Measurements from ENCODE around the gene METTL16.

METTL16 gene

DNA sequence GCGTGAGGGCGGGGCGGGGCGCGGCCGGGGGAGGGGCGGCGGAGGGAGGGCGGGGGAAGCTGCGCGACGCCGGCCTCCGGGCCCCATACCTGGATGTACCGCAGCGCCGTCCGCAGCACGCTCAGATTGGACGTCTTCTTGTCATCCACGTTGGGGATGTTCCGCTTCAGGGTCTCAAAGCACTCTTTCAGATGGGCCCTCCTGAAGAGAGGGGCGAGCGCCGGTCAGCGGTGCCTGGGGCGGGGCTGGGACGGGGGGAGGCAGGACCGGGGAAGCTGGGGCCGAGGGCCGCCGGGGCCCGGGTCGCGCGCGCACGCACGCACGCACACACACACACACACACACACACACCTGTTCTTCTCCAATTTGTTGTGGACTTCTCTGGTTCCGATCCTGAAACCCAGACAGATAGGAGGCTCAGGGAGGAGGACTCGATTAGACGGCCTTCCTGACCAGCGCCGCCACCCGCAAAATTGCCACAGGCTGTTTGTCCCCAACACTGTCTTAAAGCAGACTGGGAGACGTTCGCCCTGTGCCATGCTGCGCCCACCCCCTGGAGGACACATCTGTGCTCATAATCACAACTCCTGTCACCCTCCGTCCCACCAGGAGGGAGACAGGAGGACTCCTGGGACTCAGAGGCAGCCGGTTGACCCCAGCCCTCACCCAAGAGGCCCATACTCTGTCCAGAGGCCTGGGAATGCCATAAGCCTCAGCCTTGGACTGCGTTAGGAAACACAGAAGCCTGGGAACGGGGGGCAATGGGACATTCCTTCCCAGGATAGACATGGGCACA lies 117.5 kb downstream of the METTL16 start:
- no peak for DNase-seq

DNA sequence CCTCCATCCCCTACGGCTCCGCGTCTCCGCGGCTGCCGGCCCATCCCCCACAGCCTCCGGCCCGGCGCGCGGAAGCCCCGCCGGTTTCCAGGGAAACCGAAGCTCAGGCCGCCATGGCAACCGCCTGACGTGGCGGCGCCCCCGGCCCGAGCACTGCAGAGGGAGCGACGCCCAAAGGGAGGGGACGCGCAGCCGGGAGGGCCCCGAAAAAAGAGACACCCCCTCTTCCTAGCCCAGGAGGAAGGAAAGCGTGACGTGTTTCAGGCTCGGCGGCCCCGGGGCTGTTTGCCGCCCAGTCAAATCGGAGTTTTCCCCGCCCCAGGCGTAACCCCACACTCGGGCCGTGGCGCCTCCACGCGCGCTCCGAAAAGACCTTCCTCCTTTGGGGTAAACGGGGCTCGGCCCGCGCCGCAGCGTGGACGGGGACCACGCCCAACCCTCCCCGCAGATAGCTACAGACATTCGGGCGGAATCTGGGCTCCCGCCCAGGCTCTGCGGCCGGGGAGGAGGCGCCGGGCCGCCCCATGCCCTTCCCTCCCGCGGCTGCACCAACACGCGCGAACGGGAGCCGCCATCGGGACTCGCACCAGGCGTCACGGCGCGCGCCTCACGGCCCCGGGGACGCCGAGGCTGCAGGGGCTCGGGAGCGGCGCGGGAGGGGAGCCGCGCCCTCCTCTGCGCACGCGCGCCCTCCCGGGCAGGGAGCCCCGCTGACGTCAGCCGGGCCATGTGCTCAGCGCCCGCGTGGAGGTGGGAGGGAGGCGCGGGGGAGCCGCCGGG lies 118.3 kb downstream of the METTL16 start:
- DNase-seq: peak; percentile 87

DNA sequence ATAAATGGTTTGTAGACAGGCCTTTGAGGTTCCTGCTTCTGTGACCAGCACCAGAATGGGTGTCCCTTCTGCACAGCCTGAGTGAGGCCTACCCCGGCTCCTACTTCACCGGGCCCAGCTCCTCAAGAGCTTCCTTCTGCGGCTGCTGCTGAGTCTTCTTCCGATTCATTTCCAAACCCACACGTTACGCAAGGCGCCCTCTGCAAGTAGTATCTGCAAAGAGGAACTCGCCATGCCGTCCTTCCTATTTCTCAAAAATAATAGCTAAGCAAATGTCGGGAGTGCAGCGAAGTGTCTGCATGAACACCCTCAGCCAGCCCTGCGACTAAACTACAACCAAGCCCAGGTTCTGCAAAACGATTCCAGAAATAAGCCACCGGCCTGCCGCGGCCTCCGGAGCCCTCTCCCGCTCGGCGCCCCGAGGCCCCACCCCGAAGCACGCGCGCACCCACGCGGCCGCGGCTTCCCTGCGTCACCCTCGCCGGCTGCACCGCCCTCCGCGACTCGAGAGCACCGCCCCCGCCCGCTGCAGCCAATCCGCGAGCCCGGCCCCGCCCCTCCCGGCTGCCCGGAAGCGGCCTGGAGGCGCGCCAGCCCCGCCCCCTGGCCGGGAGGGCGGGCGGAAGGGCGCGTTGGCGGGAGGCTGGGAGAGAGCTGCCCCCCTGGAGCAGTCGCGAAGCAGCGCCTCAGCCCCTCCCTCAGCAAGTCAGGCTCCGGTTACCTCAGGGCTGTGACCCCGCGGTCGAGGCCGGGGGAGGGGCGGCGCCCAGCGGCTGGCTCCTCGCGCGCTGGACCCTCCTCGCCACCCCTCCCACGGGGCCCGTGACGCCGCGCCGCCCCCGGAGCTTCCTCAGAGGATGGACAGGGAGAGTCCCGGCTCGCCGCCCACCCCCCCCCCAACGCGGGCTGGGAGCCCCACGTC lies 119.2 kb downstream of the METTL16 start:
- peak; percentile 89 for DNase-seq

DNA sequence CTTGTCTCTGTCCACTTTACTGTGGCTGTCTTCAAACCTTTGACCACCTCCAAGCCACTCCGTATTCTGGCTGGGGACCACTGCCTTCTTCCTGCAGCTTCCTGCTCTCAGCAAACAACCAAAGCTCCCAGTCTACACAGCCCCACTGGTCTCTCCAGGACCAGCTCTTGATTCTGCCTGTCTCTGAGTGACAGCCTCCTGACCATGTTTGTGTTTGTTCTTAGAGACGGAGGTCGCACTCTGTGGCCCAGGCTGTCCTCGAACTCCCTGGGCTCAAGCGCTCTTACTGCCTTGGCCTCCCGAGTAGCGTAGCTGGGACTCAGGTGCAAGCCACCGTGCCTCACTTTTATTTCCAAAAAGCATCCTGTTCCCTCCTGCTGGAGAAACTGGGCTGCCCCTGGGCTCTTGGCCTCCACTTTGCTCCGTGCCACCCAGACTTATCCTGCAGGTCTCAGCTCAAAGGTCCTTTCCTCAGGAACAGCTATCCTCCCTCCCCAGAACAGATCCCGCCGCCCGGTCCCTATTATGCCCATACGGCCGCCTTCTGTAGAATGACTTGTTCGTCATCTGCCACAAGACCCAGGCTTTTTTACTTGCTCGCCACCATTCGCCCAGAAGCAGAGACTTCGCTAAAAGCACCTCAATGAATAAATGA lies 120.0 kb downstream of the METTL16 start:
- peak; percentile 9 for DNase-seq

DNA sequence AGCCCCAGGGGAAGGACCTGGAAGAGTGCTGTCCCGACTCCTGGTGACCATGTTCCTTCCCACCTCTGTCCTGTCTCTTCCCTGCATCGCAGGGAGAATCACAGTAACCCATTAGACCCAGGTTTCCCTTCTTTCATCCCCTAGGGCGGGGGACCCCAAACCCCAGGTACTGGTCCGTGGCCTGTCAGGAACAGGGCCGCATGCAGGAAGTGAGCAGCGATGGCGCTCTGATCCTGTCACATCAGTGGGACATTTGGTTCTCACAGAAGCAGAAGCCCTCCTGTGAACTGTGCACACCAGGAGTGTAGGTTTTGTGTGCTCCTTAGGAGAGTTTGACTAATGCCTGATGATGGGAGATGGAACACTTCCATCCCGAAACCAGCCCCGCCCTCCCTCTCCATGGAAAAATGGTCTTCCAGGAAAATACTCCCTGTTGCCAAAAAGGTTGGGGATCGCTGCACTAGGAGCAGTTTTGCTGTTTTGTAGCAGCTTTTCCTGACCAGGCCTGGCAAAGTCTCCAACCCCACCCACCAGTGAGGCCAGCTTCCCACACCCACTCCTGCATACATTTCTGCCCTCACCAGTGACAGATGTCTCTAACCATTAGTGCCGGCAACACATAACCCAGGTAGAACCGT lies 121.4 kb downstream of the METTL16 start:
- DNase-seq: no peak

DNA sequence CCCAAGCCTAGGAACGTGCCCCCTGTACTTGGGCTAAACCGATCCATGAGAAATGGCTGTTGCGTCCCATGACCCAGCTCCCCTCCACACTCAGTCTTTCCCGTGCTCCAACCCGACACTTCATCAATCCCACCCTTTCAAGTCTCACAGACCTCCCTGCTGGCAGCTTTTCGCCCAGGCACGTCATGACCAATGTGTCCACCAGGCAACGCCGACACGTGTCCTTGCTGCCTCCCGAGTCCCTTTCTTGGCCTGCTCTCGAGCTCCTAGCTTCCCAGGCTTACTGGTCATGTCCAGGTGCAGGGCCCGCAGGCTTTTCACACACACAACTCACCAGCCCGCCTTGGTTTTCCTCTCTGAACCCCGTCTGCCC lies 123.0 kb downstream of the METTL16 start:
- DNase-seq: peak; percentile 10

DNA sequence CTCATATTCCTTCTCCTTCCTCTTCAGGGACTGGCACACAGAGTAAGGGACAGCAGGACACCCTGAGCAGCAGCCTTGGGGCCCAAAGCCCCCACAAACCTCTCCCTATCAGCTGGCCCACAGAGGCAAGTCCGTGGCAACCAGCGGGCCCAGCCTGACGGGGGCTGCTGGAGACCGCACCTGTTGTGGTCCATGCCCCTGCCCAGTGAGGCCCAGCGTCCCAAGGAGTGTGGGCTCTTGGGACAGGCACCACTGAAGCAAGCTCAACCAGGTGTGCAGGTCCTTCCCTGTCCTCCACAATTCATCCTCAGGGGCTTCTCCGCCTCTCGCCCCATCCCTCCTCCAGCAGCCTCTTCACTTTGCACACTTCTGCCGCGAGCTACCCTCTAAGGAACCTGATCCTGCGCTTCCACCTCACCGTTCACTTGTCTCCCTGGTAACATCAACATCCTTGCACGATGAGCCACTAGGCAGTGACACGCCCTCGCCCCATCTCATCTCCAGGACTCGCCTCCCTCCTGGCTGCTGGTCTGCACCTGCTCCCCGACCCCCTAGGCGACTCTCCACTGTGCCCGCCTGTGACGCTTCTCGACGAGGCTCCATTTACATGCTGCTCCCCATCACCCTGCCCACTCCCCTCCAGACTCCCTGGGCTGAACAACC lies 123.5 kb downstream of the METTL16 start:
- DNase-seq: no peak

DNA sequence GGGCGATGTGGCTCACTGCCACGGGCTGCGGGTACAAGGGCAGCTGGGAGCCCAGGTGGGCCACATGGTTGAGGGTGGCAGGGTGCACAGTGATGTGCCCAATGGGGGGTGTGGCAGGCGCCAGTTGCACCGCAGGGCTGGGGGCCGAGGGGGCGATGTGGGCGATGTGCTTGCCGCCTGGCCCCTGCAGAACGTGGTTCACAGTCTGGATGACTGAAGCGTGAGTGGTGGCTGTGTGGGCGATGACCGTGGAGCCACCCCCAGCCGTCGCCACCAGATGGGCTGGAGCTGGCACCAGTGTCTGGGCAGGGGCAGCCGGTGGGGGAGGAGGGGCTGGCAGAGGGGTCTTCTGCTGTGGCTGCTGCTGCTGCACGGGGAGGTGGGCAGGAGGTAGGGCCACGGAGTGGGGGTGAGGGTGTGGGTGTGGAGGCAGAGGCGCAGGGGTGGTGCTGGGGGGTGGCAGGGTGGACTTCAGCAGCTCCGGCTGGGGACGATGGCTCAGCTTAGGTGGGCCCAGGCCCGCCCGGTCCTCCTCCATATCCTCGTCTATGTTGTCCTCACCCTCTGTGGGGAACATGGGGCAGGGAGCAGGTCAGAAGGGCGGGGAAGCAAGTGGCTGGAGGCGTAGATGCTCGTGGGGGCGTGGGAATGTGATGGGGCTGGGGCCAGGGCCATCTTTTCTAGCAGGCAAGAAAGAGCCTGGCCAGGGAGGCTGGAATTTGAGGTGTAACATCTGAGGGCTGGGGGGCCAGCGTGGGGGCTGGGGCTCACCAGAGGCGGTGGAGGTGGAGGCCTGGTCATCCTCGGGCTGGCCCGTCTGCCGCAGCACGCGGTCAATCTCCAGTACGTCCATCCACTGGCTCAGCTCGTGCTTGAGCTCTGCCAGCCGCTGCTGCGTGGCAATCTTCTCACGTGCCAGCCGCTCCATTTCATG lies 124.3 kb downstream of the METTL16 start:
- DNase-seq: no peak

DNA sequence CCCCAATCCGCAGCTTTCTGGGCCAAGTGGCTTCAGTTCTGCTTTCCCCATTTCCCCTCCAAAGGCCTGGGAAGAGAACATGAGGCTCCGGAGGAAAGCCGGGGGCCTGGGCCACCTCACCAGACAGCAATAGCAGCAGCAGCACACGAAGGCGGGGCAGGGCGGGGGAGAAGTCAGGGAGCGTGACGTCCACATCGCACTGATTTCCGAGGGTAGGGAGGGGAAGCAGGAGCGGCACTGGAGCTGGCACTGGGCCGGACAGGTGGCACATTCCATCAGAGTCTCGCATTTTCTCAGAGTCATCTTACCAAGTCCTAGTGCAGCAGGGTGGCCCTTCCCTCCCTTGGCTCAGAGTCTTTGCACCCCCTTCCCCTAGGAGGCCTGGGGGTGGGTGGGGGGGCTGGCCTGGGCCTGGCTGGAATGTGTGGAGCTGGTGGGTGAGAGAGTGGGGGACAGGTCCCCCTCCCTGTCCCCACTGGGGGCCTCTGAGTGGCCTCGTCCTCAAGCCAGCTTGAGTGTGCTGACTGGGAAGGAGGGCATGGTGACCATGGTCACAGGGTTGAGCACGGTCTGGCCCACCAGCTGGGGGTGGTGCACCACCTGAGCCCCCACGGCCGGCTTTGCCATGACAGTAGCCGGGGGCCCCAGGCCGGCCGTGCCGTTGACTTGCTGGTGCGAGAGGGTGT lies 125.1 kb downstream of the METTL16 start:
- DNase-seq: no peak

DNA sequence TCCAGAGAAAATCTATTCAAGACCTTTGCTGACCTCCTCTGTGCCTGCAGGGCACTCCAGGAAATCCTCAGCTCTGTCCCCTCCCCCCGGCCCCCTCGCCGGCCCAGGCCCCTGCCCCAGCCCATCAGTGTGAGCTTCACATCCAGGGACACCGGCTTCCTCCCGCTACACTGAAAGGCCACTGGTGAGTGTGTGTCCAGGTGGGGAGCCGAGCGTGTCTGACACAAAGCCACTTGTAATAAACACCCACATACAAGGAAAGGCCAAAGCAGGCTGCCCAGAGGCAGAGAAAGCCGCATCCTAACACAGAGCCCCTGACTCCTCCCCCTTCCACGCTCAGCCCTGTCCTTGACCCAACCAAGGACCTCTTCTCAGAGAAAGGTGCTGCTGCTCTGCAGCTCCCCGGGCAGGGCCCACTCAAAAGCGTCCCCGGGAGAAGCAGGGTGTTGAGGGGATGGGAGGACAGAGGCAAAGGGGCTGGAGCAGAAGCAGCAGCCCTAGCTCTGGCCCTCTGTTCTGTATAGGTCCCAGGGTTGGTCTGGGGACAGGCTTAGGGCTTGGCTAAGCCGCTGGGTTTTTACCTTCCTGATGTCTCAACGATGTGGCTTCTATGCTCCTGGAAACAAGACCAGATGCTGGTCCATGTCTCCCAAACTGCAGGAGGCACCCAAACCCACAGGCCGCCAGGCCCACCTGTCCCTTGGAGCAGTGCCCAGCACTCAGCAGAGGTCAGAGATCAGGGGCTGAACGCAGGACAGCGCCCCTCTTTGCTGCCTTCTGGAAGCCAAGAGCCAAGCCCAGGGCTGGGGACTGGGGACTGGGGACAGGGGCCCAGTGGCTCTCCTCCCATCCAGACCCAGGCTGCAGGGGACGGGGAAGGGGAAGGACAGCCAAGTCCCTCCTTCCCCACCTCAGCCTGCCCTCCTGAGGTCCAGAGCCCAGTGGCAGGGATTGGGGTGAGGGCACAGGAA lies 126.2 kb downstream of the METTL16 start:
- DNase-seq: no peak

DNA sequence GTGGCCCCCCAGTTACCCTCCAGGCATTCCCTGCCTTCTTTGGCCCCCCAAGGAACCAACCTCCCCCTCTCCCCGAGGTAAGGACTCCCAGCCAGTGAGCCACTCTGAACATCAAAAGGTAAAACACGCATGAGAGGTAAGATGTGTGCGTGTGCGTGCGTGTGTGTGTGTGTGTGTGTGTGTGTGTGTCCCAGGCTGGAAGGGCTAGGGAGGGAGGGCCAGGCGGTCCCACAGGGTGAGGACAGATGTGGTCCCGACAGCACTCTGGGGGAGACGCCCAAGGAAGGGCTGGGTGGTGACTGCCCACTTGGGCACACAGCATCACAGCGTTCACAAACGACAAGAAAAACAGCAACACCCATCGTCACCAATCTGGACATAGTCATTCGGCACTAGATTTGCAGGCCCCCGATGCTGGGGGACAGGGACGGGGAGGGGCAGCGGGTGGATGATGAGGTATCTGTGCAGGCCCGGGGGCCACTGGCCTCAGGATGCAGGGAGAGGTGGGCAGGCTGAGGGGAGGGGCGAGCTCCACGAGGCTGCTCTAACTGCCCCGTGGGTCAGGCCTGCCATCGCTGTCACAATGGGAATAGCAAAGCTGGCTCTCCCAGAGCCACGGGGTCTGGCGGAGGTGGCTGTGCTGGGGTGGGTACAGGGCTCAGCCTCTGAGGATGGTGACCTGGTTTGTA lies 127.1 kb downstream of the METTL16 start:
- DNase-seq: no peak

DNA sequence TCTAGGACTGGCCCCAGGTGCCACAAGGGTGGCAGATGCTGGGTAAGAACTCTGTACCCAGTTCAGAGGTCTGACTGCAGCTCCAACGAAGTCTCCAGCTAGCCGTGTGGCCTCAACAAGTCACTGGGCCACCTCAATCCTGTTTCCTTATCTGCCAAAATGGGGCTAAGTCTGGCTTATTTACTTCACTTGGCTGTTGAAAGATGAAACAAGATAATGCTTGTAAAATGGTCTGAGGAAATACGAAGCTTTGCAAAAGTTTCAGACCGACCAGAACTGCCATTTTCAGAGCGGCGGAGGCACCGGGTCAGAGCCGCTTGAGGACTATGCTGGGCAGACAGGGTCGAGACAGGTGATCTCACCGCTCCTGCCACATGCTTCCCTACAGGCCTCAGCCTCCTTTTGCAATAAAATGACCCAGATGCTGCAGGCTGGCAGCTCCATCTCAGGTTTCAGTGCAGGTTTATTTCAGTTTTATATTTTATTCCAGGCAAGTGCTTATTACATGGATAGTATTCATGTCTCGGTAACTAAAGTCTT lies 128.0 kb downstream of the METTL16 start:
- DNase-seq: no peak

DNA sequence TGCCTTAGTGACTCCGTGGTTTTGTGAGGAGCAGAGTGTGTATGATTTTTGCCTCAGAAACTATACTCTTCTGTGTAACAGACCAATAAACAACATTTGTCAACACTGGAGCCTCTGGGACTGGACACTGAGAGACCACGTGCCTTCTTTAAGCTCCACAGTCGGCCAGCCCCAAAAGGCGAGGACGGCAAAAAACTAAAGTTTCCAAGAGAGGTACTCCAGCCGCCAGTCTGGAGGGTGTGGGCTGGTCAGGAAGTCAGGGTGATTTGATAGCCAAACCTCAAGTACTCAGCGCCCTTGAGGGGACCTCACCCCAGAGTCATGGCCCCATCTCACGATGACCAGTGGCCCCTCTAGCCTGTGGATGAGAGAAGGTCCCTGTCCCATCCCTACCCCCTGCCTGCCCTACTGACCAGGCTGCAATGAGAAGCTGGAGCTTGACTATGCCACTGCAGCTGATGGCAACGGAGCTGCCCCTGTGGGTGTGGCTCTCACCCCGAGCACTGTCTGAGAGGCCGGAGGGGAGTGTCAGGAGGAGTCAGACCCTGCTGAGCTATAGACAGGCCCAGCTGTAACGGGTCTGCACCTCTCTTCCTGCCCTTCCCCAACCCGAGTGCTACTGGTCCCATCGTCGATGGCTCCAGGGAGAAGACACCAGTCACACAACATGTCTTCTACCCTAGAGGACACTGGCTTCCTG lies 130.6 kb downstream of the METTL16 start:
- DNase-seq: peak; percentile 34

DNA sequence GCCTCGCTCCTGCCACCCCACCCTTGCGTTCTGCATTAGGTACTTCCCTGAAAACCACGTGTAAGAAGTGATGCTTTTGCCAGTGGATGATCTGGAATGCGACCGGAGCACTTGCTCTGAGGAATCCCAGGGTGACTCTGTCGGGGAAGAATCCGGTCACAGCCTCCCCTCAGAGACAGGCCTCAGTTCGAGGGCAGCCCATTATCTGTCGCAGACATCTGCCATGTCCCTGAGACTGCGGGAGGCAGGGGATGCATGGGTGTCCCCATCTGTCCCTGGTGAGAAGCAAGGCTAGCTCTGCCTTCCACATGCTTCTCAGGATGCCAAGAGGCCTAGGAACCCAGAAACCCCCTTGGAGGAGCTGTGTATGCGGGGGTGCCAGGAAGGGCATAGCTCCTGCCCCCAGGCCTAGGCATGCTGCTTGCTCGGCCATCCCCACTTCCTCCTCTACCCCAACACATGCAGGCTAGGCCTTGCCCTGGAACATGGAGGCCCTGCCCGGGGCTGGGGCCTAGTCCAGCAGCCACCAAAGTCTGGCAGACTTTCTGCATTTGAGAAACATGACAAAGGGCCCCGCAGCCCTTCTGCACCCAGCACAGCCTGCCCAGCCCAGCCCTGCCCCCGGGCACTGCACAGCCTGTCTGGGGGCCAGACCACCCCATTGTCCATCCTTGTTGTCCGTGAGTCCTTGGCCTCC lies 131.3 kb downstream of the METTL16 start:
- peak; percentile 48 for DNase-seq

DNA sequence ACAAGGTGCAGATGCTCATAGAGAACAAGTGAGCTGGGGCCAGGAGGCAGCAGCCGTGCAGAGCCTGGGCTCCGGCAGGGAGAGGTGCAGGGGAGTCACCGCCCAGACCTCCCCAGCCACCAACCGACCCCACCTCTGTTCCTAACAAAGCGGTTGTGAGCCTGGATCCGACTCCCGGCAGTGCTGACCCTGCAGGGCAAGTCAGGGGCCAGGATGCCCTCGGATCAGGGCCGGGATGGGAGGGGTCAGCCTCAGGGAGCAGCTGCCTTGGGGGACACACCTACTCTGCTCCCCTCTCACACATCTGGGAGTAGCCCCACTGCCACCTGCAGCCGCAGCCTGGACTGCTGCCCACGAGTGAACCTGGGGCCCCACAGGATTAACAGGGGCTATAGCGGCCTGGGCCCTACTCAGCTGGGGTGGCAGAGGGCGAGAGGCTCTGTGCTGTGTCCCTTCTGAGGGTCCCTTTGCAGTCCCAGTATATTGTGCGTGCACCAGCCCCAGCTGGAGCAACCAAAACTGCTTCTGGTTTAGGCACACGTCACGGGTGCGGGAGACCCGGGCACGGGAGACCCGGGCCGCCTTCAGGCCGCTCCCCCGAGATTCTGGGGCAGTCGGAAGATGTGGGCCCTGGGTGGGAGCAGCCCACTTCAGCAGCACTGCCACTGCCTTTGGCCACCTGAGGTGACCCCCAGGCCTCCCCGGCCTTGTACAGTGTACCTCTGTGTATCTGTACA lies 132.0 kb downstream of the METTL16 start:
- no peak for DNase-seq

DNA sequence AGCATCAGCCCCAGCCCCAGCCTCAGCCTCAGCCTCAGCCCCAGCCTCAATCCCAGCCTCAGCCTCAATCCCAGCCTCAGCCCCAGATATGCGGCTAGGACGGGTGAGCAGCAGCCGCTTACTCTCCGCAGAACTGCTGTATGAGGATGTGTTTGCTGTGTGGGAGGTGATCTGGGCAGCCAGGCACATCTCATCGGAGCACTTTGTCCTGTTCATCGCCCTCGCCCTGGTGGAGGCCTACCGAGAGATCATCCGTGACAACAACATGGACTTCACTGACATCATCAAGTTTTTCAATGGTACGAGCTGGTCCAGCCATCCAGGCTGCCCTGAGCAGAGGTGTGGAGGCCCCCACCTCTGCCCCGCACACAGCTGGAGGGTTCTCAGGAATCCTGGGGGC lies 132.8 kb downstream of the METTL16 start:
- DNase-seq: no peak
